ENCODE data around the gene CYP19A1.

The CYP19A1 gene

GRCh38 chr15:51356983-51357382 is 18.6 kb upstream of the CYP19A1 start:
- DNase-seq, result no peak

DNA sequence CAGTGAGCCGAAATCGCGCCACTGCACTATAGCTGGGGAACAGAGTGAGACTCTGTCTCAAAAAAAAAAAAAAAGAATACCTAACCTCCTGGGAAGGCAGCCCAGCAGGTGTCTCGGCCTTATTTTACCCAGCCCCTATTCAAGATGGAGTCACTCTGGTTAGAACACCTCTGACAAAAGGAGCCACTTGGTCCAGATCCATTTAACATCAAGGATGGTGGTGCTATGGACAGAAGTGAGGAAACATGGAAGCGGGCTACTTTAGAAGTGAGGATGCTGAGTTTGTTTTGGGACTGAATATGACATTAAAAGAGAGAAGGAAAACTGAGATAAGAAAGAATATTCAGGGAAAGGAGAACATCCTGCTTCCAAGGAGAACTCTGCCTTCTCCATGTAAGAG is 17.8 kb upstream of the CYP19A1 start:
- DNase-seq, result no peak

- DNase-seq, result no peak
These were observed 16.7 kb upstream of the CYP19A1 start for GRCh38 chr15:51355096-51355495.

DNA sequence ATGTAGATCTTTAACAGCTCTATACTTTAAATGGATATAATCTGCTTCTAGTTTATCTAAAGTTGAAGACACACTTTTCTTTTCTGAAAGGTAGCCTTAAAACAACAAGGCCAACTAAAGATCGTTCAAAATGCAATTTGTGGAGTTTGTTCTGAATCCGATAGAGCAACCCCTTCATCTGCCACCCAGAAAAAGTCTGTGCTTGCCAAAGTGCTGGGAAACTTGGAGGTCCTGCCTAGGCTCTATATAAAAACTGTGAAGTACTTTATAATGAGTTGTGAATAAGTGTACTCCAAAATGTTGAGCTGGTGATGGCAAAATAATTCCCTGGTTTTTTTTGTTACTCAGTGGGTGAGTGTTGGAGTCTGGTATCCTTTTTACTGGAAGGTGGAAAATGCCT is 15.6 kb upstream of the CYP19A1 start:
- DNase-seq, result no peak

GRCh38 chr15:51350723-51351122 is 12.3 kb upstream of the CYP19A1 start:
- DNase-seq, result no peak

GRCh38 chr15:51349156-51349844 is 10.9 kb upstream of the CYP19A1 start:
- DNase-seq, result no peak

DNA sequence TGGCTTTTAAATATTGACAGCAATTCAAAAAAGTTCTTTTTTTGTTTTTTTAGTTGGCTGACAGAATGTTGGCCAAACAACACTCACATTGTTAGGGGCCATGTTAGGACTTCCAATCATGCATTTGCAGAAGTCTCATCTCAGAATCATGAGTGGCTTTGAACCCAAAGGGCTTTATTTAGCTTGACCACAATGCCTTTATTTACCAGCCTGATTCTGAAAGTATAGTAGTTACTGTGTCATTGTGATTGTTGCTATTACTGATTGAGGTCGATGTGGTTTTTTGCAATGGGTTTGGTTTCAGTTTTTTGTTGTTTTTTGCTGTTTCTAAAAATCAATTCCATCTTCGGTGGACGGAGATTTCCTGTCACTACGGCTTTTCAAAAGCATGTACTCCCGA is 10.3 kb upstream of the CYP19A1 start:
- no peak for DNase-seq

DNA sequence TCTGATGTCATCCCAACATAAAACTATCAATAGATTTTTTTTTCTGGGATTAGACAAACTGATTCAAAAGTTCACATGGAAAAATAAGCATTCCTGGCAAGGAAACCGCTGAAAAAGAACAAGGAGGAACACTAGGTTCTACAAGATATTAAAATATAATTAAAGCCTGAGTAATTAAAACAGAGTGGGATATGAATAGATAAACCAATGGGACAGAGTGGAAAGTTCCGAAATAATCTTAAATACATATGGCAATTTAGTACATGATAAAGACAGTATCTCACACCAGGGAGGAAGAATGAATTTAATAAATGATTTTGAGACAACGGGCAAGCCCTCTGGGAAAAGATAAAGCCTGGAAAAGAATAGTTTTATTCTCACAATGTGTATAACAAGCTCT is 7.7 kb upstream of the CYP19A1 start:
- no peak for DNase-seq

- DNase-seq, result no peak
These were observed 5.1 kb upstream of the CYP19A1 start for GRCh38 chr15:51343466-51343865.

- no peak for DNase-seq
These were observed 4.0 kb upstream of the CYP19A1 start for GRCh38 chr15:51342227-51342999.

DNA sequence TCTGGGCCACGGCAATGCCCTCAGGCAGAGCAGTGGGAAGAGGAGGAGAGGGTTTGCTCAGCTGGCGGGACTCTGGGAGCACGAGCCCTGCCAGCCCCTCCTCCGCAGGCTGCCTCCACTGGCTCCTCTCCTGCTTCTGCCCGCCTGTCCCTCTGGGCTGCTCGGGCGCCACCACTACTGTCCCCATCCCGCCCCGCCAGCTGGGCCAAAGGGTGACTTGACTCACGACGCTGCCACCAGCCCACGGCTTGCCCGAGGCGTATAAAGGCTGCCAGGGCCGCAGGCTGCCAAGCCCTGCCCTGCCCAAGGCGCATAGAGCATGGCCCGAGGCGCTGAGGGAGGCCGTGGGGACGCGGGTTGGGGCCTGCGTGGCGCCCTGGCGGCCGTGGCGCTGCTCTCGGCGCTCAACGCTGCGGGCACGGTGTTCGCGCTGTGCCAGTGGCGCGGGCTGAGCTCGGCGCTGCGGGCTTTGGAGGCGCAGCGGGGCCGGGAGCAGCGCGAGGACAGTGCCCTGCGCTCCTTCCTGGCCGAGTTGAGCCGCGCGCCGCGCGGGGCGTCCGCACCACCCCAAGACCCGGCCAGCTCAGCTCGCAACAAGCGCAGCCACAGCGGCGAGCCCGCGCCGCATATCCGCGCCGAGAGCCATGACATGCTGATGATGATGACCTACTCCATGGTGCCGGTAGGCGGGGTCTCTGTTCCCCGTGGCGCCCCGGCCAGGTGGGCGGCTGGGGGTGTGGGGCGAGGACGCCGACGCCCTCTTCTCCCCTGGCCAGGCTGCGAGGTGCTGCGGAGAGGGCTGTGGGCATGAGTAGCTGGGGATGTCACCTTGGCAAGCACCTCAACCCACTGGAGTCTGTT is 3.2 kb upstream of the CYP19A1 start, which contains the start of gene GLDN:
Gene GLDN (plus strand): TSS at position 290 of the 861 bp plus-strand sequence. CDS start 30 bp downstream, at position 320.
- DNase-seq, result peak; percentile 39 to 65 (median 54)

DNA sequence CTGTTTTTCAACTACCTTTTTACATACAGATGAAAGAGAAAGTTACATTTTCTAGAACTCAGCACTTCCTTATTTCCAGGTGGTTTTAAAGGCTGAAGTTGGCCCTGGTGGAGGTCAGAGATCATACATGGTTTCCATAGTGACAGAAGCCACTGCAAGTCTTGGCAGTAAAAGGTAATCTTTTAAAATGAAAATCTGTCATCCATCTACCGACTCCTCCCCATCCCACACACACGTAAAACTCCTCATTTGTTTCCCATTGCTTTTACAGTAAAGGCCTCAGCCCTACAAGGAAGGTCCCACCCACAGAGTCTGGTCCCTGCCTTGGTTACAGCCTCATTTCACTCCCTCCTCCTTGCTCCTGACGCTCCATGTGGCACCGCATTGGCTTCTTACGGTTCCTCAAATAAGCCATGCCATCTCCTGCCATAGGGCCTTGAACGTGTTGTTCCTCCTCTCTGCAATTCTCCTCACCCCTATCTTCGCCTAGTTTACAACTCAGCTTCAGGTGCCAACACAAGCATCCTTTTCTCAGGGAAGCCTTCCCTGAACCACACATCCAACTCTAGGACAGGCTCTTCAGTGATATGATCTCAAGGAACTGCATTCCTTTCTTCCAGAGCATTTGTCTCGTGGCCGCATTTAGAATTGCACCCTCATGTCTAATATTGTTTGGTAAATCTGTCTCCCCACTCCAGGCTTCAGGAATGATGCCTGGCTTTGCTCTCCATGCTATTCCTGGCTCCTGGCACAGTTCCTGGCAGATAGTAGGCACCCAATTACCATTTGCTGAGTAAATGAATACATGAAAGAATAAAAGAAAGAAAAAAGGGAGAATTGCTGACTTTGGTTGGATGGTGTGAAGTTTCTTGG is 2.6 kb downstream of the CYP19A1 start:
- no peak for DNase-seq

GRCh38 chr15:51335087-51335486 is 3.3 kb downstream of the CYP19A1 start:
- no peak for DNase-seq

DNA sequence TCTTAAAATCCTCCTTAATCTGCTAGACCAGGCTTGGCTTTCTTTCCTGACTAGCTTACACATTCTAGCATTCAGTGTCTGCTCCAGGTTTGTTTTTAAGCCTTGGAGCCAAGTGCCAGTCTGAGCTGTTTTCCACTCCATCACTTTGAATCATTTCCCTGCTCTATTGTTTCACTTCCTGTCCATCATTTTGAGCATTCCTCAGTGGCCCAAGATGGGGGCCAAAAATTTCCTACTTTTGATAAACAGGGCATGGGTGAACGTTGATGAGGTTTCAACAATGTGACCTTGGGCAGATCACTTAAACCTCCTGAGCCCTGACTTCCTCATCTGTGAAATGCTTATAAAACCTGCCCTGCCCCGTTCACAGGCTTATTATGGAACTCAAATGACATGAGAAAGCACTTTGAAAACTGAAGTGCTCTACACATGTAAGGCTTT is 4.4 kb downstream of the CYP19A1 start:
- peak; percentile 44 to 60 (median 57) for DNase-seq

GRCh38 chr15:51333571-51333970 is 4.8 kb downstream of the CYP19A1 start:
- no peak for DNase-seq

DNA sequence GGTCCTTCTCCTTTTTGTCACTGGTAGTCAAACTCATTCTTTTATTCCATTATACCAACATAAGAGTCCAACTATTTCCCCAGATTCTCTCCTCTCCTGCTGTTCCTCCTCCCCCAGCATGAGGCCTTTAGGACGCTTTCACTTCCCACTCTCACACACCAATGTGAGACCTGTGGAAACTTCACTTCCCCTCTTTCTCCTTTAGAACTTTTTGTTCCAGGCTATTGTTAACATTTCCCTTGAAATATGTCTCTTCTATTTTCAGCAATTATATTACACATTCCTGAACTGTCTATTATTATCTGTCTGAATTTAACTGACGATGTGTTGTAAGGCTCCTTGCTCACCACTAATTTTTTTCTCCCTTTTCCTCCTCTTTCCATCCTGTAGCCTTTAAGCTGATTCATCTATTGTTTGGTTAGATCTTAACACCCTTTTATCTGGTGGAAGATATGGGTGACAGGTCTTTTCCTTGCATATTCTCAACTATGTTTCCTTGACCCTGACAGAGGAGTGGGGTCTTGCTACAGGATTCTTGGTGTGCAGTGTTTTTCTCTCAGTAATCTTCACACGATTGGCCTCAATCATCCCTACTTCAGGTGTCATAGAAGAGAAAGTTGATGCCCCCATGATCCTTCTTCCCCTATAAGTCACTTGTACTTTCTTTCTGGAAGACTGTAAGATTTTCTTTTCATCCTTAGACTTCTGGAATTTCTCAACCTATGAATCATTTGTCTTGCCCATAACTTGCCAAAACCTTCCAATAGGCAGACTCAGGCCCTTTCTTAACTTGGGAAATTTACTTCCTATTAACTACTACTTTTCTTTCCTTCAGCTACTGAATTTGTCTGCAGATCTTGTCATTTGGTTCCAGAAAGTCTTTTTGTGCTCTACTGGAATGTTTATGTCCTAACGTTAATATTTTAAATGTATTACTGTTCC is 5.9 kb downstream of the CYP19A1 start:
- peak; percentile 59 to 84 (median 80) for DNase-seq

DNA sequence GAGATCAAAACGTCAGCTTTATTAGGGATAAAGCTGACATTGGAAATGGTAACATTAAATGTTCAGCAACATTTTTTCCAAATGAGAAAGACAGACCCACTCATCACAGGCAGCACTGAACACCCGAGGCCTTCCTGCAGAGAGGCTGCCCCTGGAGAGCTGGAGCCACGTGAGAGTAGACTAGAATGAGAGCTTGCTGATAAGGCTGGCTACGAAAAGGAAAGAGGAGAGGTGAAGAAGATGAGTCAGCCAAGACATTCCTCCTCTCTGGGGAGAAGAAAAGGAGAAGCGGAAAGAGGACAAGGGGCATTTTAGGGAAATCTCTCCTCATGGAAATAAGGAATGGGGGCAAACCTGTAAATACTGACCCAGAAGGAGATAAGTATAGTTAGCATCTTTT is 7.3 kb downstream of the CYP19A1 start:
- DNase-seq, result no peak

GRCh38 chr15:51328926-51329325 is 9.5 kb downstream of the CYP19A1 start:
- peak; percentile 28 to 63 (median 44) for DNase-seq

DNA sequence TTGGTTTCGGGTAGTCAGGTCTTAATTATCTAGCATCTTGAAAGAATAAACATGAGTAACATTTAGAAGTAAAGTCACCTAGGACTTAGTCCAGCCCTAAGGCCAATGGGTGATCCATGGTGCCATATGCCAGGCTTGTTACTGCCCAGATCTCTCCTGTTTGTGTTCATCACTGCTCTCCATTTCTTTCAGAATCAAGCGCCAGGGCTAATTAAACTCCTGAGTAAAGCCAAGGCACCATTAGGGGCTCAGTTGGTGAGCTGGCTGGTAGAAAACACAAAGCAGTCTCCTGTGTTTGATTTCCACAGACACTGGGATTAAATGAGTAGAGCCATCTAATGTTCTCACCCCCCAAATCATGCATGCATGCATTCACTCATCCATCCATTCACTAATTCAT is 11.3 kb downstream of the CYP19A1 start:
- no peak for DNase-seq

DNA sequence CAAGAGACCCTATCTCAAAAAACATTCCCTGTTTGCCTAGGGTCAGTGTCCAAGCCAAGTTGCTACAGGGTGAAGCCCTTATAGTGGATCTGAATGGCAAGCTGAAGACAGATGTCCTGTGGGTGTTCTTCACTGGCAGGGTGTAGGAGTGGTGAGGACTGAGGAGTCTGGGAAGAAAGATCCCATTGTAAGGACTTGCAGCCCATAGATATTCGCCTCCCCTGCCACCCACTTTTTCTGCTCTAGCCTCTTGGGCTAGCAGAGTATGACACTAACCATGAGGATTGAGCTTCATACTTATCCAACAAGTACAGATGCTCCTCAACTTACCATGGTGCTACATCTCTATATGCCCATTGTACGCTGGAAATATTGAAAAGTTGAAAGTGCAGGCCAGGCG is 13.2 kb downstream of the CYP19A1 start:
- DNase-seq, result no peak

DNA sequence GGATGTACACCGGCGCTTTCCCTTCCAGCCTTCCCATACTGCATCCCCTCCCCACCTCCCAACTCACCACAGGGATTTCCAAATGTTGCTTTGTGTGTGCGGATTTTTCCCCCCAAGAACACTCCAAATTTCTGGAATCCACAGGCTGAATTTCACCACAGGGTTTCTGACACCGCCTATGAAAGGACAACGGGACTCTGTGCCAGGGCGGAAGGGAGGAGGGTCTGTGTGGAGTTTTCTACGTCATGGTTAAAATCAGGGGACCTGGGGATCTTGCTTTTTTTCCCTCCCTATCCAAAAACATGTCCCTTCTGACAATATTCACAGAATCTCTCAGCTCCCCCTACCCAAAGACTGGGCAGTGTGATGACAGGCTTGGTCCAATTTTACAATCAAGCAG is 14.6 kb downstream of the CYP19A1 start:
- no peak for DNase-seq

Measured in suppressor macrophage (primary cell).